HepG2 (cell line): ENCODE measurements around the gene TMEM232. TPM values are rescaled to one million over a fixed set of nuclear protein-coding genes. Genes with fewer than 3 reads are reported as not detected.

Experiments used
- ATAC-seq: fragments of 200-7000 bp; cut with Tn5 transposase; 3 replicates; pipeline ENCODE4 v1.9.1; 2020; ENCODE audit warnings: mild to moderate bottlenecking, moderate library complexity
- BruUV-seq: library from RNA; stranded (reverse); fragments of 400-500 nt; replicated peaks from 2 replicates; lab custom pipeline; 2021; lab: Mats Ljungman, UMichigan
- CTCF ChIA-PET: fragments of 300-600 bp; formaldehyde crosslinking; extraction: SDS; loops from one replicate; lab custom pipeline; 2021; ENCODE audit warnings: low total read pairs, inconsistent platforms, low intra/inter-chr PET ratio; lab: Yijun Ruan, JAX
- POLR2A ChIA-PET: fragments of 350-600 bp; sonication (Branson Sonifier 250); formaldehyde crosslinking; loops from one replicate; lab custom pipeline; 2020; ENCODE audit warnings: antibody characterized with exemption, inconsistent platforms; lab: Yijun Ruan, JAX
- DNase-seq: peaks from one replicate; pipeline ENCODE4 v3.0.0-alpha.2; 2015; ENCODE audit warnings: low spot score
- FAIRE-seq: peaks from 3 replicates; lab custom pipeline; 2011; peaks lifted over from hg19 to GRCh38; lab: Jason Lieb, UNC
- H2AFZ ChIP-seq: one replicate; pipeline ENCODE4 v1.6.1; 2011; ENCODE audit warnings: low read length, inconsistent platforms
- H3K27ac ChIP-seq: fragments of 300-600 bp; 3 replicates; pipeline ENCODE4 v1.8.0; 2011; ENCODE audit warnings: mixed run types, mild to moderate bottlenecking, mixed read lengths, low read length, inconsistent platforms; ENCODE audit not compliant: insufficient read depth; ENCODE audit errors: extremely low read length
- H3K27me3 ChIP-seq, 2 experiments: fragments of 200-600 bp in 1 of 2; 2 replicates in 1 of 2; 3 replicates in 1 of 2; pipeline versions ENCODE4 v1.6.0 to v1.8.0; 2011; ENCODE audit warnings: low read length in 2 of 2, mild to moderate bottlenecking in 2 of 2, moderate library complexity in 2 of 2, inconsistent platforms in 1 of 2; ENCODE audit not compliant: insufficient read depth in 2 of 2, control insufficient read depth in 1 of 2
- H3K36me3 ChIP-seq, 2 experiments: fragments of 200-600 bp in 1 of 2; replicated peaks in 1 of 2; 2 replicates in 1 of 2; 3 replicates in 1 of 2; pipeline versions ENCODE4 v1.5.1 to v1.8.0; 2011; ENCODE audit warnings: low read length in 2 of 2, inconsistent platforms in 1 of 2; ENCODE audit not compliant: insufficient read depth in 2 of 2, control insufficient read depth in 1 of 2
- H3K4me1 ChIP-seq: 2 replicates; pipeline ENCODE4 v1.5.1; 2012; ENCODE audit warnings: low read length, inconsistent platforms; ENCODE audit not compliant: insufficient read depth
- H3K4me2 ChIP-seq: 2 replicates; pipeline ENCODE4 v1.6.0; 2011; ENCODE audit warnings: low read depth, low read length, inconsistent platforms
- H3K4me3 ChIP-seq, 3 experiments: fragments of 200-600 bp in 1 of 3; sonication (generic), shearing (Covaris generic) in 1 of 3; replicated peaks in 1 of 3; 2 replicates each; pipeline ENCODE4 v1.5.1; 2011 to 2016; ENCODE audit warnings: low read length in 3 of 3, inconsistent platforms in 2 of 3, low read depth in 2 of 3, mild to moderate bottlenecking in 2 of 3, control low read depth in 1 of 3, mixed read lengths in 1 of 3; ENCODE audit not compliant: insufficient read depth in 1 of 3
- H3K79me2 ChIP-seq: one replicate; pipeline ENCODE4 v1.6.1; 2011; ENCODE audit warnings: low read length, inconsistent platforms; ENCODE audit not compliant: insufficient read depth
- H3K9ac ChIP-seq: 2 replicates; pipeline ENCODE4 v1.6.0; 2011; ENCODE audit warnings: mild to moderate bottlenecking, low read depth, low read length, inconsistent platforms; ENCODE audit not compliant: insufficient read depth
- H3K9me3 ChIP-seq: 2 replicates; pipeline ENCODE4 v1.5.1; 2012; ENCODE audit warnings: mild to moderate bottlenecking, low read length
- H4K20me1 ChIP-seq: 2 replicates; pipeline ENCODE4 v1.6.0; 2011; ENCODE audit warnings: inconsistent platforms, mild to moderate bottlenecking, low read length, moderate library complexity; ENCODE audit not compliant: insufficient read depth
- HNRNPUL1 ChIP-seq: fragments of 200-400 bp; formaldehyde crosslinking; IDR thresholded peaks from 2 replicates; pipeline ENCODE4 v1.6.1; 2017; ENCODE audit warnings: low read depth, mild to moderate bottlenecking, low read length, moderate library complexity
- IRX3 ChIP-seq: sonication (generic); formaldehyde crosslinking; IDR thresholded peaks from 2 replicates; pipeline ENCODE4 v1.8.1; 2023; ENCODE audit warnings: mild to moderate bottlenecking, low read depth, missing genetic modification reagents, borderline replicate concordance
- MEF2D ChIP-seq: sonication (generic); formaldehyde crosslinking; IDR thresholded peaks from 2 replicates; pipeline ENCODE4 v1.5.1; 2020; ENCODE audit warnings: mild to moderate bottlenecking, missing genetic modification reagents
- MTA1 ChIP-seq: sonication (generic); formaldehyde crosslinking; IDR thresholded peaks from 2 replicates; pipeline ENCODE4 v1.4.0; 2020; ENCODE audit warnings: missing genetic modification reagents, mild to moderate bottlenecking, borderline replicate concordance
- NR2F6 ChIP-seq, 2 experiments: IDR thresholded peaks; 2 replicates each; pipeline ENCODE4 v1.6.1; 2016; ENCODE audit warnings: antibody characterized with exemption in 1 of 2, mild to moderate bottlenecking in 1 of 2
- ZBTB1 ChIP-seq: sonication (generic); formaldehyde crosslinking; IDR thresholded peaks from 2 replicates; pipeline ENCODE4 v1.4.0; 2020; ENCODE audit warnings: missing genetic modification reagents, borderline replicate concordance
- ZNF12 ChIP-seq: sonication (generic); formaldehyde crosslinking; IDR thresholded peaks from 2 replicates; pipeline ENCODE4 v1.5.0; 2020; ENCODE audit warnings: missing genetic modification reagents
- ZNF552 ChIP-seq: sonication (generic); formaldehyde crosslinking; IDR thresholded peaks from 2 replicates; pipeline ENCODE4 v1.9.0; 2022; ENCODE audit warnings: missing genetic modification reagents, mild to moderate bottlenecking, borderline replicate concordance
- ZNF792 ChIP-seq: IDR thresholded peaks from 2 replicates; pipeline ENCODE4 v1.6.1; 2016
- ZNF891 ChIP-seq: sonication (generic); formaldehyde crosslinking; IDR thresholded peaks from 2 replicates; pipeline ENCODE4 v1.5.0; 2020; ENCODE audit warnings: mild to moderate bottlenecking, missing genetic modification reagents
- ZSCAN20 ChIP-seq: sonication (generic); formaldehyde crosslinking; IDR thresholded peaks from 2 replicates; pipeline ENCODE4 v1.4.0; 2020; ENCODE audit warnings: missing genetic modification reagents, mild to moderate bottlenecking, borderline replicate concordance
- WGBS: methylation state at CpG from one replicate; pipeline ENCODE4 v1.1.6; 2017; ENCODE audit warnings: low lambda C conversion rate; 5-methylcytosine and 5-hydroxymethylcytosine counted together
- in situ Hi-C: cut with HindIII; loops from 2 replicates; pipeline ENCODE4 v1.10.0; 2017; ENCODE audit warnings: low pct_unique_long_range_greater_than_20kb; ENCODE audit not compliant: extremely low pct_ligation_motif_present
- intact Hi-C: fragments of 100-400 bp; cut with micrococcal nuclease; formaldehyde crosslinking; loops from one replicate; pipeline ENCODE4 v1.10.0; 2022; ENCODE audit not compliant: unreplicated experiment
- polyA plus RNA-seq, 8 experiments: library from polyadenylated mRNA; depleted of rRNA in 3 of 8; stranded (reverse) in 7 of 8; unstranded in 1 of 8; fragments of >200 nt; fragmentation: Illumina TruSeq in 4 of 8; extraction: Trizol in 4 of 8; gene quantifications; 2 replicates each; pipeline versions ENCODE4 v1.2.1 to v1.2.3, GENCODE V29; 2011 to 2016; ENCODE audit warnings: low read depth in 4 of 8, missing spikeins in 1 of 8, mixed read lengths in 1 of 8; ENCODE audit not compliant: insufficient read depth in 1 of 8
- total RNA-seq, 5 experiments: library from RNA; depleted of rRNA; stranded (reverse); fragments of >200 nt; fragmentation: Illumina TruSeq; extraction: Trizol; gene quantifications; 2 replicates each; pipeline ENCODE4 v1.2.3, GENCODE V29; 2016; ENCODE audit warnings: low read depth in 1 of 5
- TF ChIP-seq, protein P1 (sequence below): sonication (generic); formaldehyde crosslinking; conservative IDR thresholded peaks from 2 replicates; pipeline ENCODE4 v1.8.0; 2022; ENCODE audit warnings: mild to moderate bottlenecking, moderate library complexity, missing genetic modification reagents
- TF ChIP-seq, protein P2 (sequence below): sonication (generic); formaldehyde crosslinking; IDR thresholded peaks from 2 replicates; pipeline ENCODE4 v1.8.1; 2023; ENCODE audit warnings: mild to moderate bottlenecking, missing genetic modification reagents, borderline replicate concordance
- TF ChIP-seq, protein P3 (sequence below): sonication (generic); formaldehyde crosslinking; IDR thresholded peaks from 2 replicates; pipeline ENCODE4 v1.4.0; 2020; ENCODE audit warnings: missing genetic modification reagents
- TF ChIP-seq, protein P4 (sequence below): IDR thresholded peaks from 2 replicates; pipeline ENCODE4 v1.6.1; 2016; ENCODE audit warnings: mild to moderate bottlenecking
- TF ChIP-seq, protein P5 (sequence below): sonication (generic); formaldehyde crosslinking; IDR thresholded peaks from 2 replicates; pipeline ENCODE4 v1.5.0; 2020; ENCODE audit warnings: mild to moderate bottlenecking, missing genetic modification reagents
- TF ChIP-seq, protein P6 (sequence below): sonication (generic); formaldehyde crosslinking; IDR thresholded peaks from 2 replicates; pipeline ENCODE4 v1.4.0; 2020; ENCODE audit warnings: mild to moderate bottlenecking, missing genetic modification reagents

The TMEM232 gene
- total and polyA plus RNA-seq, 2 of the 13 experiments (the other 11 are each of a cell fraction or from before 2014, with no cell fraction given), result 0.29 to 0.71 TPM

DNA sequence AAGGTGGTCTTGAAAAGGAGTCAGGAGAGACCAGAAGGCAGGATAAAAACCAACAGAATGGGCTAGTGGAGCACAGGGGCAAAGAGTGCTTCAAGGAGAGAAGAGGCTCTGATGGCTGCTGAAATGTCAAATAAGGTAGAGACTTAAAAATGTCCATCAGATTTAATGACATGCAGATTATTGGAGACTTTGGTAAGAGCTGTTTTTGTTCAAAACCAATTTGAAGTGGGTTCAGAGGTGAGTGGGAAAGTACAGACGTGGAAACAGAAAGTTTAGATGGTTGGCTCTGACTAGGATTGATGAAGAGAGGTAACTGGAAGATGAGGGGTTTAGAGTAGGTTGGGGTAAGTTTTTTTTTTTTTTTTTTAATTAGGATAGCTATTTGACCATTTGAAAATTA lies 26.5 kb upstream of the TMEM232 start:
- BruUV-seq, result no TSS peak
- ChIA-PET POLR2A (no interaction called here), CTCF (no interaction called here)
- WGBS, result 88% methylated on average over 1 of the region's 1 CpG
- H3K9me3 ChIP-seq, result no peaks in the 10 kb centered on the region
- no peaks in the 10 kb centered on the region for H3K79me2 ChIP-seq
- no peak overlapping the region for H3K27ac ChIP-seq
- intact Hi-C loops (loop anchor here (10.0 kb wide), 2 partner anchors 342 to 1412 kb away; partner anchors contain the start of gene WDR36), in situ Hi-C loops (loop anchor here (10.0 kb wide), 1 partner anchor 312 kb away; no protein-coding TSS in a partner anchor)
- no peaks in the 10 kb centered on the region for H4K20me1 ChIP-seq
- ATAC-seq (no peak), FAIRE-seq (no peak), DNase-seq (no peak)
- H3K36me3 ChIP-seq, result peaks cover 2 to 11% of the 10 kb centered on the region in 2 experiments; a peak in 2 of 5 replicates
- no peak overlapping the region for H3K4me2 ChIP-seq
- no peak overlapping the region for H3K9ac ChIP-seq
- H2AFZ ChIP-seq, result no peak overlapping the region
- TF ChIP-seq MTA1 (CRISPR knock-in tag), result no peak
- no peak for TF ChIP-seq ZNF552 (CRISPR knock-in tag)
- TF ChIP-seq, protein P1, sequence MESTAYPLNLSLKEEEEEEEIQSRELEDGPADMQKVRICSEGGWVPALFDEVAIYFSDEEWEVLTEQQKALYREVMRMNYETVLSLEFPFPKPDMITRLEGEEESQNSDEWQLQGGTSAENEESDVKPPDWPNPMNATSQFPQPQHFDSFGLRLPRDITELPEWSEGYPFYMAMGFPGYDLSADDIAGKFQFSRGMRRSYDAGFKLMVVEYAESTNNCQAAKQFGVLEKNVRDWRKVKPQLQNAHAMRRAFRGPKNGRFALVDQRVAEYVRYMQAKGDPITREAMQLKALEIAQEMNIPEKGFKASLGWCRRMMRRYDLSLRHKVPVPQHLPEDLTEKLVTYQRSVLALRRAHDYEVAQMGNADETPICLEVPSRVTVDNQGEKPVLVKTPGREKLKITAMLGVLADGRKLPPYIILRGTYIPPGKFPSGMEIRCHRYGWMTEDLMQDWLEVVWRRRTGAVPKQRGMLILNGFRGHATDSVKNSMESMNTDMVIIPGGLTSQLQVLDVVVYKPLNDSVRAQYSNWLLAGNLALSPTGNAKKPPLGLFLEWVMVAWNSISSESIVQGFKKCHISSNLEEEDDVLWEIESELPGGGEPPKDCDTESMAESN (CRISPR knock-in tag), result no peak
- no peak for TF ChIP-seq NR2F6 (IDR thresholded peaks at IDR 0.05)
- no peak for TF ChIP-seq NR2F6 (CRISPR knock-in tag; IDR thresholded peaks at IDR 0.05)
- TF ChIP-seq MEF2D (CRISPR knock-in tag), result no peak
- TF ChIP-seq, protein P2, sequence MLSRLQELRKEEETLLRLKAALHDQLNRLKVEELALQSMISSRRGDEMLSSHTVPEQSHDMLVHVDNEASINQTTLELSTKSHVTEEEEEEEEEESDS, result no peak
- TF ChIP-seq ZNF792 (CRISPR knock-in tag), result no peak
- TF ChIP-seq, protein P3, sequence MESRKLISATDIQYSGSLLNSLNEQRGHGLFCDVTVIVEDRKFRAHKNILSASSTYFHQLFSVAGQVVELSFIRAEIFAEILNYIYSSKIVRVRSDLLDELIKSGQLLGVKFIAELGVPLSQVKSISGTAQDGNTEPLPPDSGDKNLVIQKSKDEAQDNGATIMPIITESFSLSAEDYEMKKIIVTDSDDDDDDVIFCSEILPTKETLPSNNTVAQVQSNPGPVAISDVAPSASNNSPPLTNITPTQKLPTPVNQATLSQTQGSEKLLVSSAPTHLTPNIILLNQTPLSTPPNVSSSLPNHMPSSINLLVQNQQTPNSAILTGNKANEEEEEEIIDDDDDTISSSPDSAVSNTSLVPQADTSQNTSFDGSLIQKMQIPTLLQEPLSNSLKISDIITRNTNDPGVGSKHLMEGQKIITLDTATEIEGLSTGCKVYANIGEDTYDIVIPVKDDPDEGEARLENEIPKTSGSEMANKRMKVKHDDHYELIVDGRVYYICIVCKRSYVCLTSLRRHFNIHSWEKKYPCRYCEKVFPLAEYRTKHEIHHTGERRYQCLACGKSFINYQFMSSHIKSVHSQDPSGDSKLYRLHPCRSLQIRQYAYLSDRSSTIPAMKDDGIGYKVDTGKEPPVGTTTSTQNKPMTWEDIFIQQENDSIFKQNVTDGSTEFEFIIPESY (CRISPR knock-in tag), result no peak
- TF ChIP-seq, protein P4, sequence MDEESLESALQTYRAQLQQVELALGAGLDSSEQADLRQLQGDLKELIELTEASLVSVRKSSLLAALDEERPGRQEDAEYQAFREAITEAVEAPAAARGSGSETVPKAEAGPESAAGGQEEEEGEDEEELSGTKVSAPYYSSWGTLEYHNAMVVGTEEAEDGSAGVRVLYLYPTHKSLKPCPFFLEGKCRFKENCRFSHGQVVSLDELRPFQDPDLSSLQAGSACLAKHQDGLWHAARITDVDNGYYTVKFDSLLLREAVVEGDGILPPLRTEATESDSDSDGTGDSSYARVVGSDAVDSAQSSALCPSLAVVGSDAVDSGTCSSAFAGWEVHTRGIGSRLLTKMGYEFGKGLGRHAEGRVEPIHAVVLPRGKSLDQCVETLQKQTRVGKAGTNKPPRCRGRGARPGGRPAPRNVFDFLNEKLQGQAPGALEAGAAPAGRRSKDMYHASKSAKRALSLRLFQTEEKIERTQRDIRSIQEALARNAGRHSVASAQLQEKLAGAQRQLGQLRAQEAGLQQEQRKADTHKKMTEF, result no peak
- TF ChIP-seq ZSCAN20 (CRISPR knock-in tag), result no peak
- no peak for TF ChIP-seq HNRNPUL1
- TF ChIP-seq, protein P5, sequence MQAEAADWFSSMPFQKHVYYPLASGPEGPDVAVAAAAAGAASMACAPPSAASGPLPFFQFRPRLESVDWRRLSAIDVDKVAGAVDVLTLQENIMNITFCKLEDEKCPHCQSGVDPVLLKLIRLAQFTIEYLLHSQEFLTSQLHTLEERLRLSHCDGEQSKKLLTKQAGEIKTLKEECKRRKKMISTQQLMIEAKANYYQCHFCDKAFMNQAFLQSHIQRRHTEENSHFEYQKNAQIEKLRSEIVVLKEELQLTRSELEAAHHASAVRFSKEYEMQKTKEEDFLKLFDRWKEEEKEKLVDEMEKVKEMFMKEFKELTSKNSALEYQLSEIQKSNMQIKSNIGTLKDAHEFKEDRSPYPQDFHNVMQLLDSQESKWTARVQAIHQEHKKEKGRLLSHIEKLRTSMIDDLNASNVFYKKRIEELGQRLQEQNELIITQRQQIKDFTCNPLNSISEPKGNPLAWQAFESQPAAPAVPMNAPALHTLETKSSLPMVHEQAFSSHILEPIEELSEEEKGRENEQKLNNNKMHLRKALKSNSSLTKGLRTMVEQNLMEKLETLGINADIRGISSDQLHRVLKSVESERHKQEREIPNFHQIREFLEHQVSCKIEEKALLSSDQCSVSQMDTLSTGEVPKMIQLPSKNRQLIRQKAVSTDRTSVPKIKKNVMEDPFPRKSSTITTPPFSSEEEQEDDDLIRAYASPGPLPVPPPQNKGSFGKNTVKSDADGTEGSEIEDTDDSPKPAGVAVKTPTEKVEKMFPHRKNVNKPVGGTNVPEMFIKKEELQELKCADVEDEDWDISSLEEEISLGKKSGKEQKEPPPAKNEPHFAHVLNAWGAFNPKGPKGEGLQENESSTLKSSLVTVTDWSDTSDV (CRISPR knock-in tag), result no peak
- TF ChIP-seq IRX3 (CRISPR knock-in tag), result no peak
- TF ChIP-seq ZBTB1 (CRISPR knock-in tag), result no peak
- TF ChIP-seq, protein P6, sequence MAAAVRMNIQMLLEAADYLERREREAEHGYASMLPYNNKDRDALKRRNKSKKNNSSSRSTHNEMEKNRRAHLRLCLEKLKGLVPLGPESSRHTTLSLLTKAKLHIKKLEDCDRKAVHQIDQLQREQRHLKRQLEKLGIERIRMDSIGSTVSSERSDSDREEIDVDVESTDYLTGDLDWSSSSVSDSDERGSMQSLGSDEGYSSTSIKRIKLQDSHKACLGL (CRISPR knock-in tag), result no peak
- no peak for TF ChIP-seq ZNF12 (CRISPR knock-in tag)
- no peak for TF ChIP-seq ZNF891 (CRISPR knock-in tag)
- H3K4me3 ChIP-seq, result no peak overlapping the region
- no peaks in the 10 kb centered on the region for H3K27me3 ChIP-seq
- H3K4me1 ChIP-seq, result no peaks in the 10 kb centered on the region
